ENCODE measurements around the gene SLC25A28. TPM values are rescaled to one million over a fixed set of nuclear protein-coding genes. Genes with fewer than 3 reads are reported as not detected.

Gene SLC25A28
- total and polyA plus RNA-seq, 9 donors, result 23.6 to 38.9 (median 28.9) TPM

- Histone ChIP-seq H3K4me1 (ENCODE audit: control insufficient read depth, insufficient read depth, low read length) (peaks cover 10% of the 10 kb centered on the region), H3K36me3 (ENCODE audit: control insufficient read depth, insufficient read depth, low read length) (no peaks in the 10 kb centered on the region), H3K27me3 (ENCODE audit: control insufficient read depth, insufficient read depth, low read length) (peaks cover 4% of the 10 kb centered on the region), H3K27ac (ENCODE audit: low read length) (no peak overlapping the region), H3K9me3 (replicated peaks; ENCODE audit: control insufficient read depth, low read depth, low read length) (no peaks in the 10 kb centered on the region), H3K4me3 (ENCODE audit: low read length) (no peak overlapping the region)
- no peak for DNase-seq
- 100% methylated on average over 1 of the region's 5 CpGs for WGBS (ENCODE audit: insufficient coverage)
These were observed 26.9 kb downstream of the SLC25A28 start for GRCh38 chr10:99593312-99593711.

- 69% methylated on average over 3 of the region's 7 CpGs for WGBS (ENCODE audit: insufficient coverage)
- H3K9me3 ChIP-seq (replicated peaks; ENCODE audit: control insufficient read depth, low read depth, low read length), result no peaks in the 10 kb centered on the region
These were observed 29.4 kb downstream of the SLC25A28 start for GRCh38 chr10:99590799-99591198.

GRCh38 chr10:99583687-99584086 lies 36.6 kb downstream of the SLC25A28 start:
- H3K27ac ChIP-seq (ENCODE audit: low read length), result no peak overlapping the region
- DNase-seq, result no peak
- H3K9me3 ChIP-seq (replicated peaks; ENCODE audit: control insufficient read depth, low read depth, low read length), result no peaks in the 10 kb centered on the region
- H3K27me3 ChIP-seq (ENCODE audit: control insufficient read depth, insufficient read depth, low read length), result peaks cover 9% of the 10 kb centered on the region
- H3K4me1 ChIP-seq (ENCODE audit: control insufficient read depth, insufficient read depth, low read length), result no peaks in the 10 kb centered on the region
- H3K4me3 ChIP-seq (ENCODE audit: low read length), result no peak overlapping the region
- no peaks in the 10 kb centered on the region for H3K36me3 ChIP-seq (ENCODE audit: control insufficient read depth, insufficient read depth, low read length)
- WGBS (ENCODE audit: insufficient coverage), result 39% methylated on average over 4 of the region's 8 CpGs

More at GRCh38 chr10:99590799-99591198, 29.4 kb downstream of the SLC25A28 start:
- Histone ChIP-seq H3K27ac (ENCODE audit: low read length) (no peak overlapping the region), H3K4me3 (ENCODE audit: low read length) (no peak overlapping the region), H3K27me3 (ENCODE audit: control insufficient read depth, insufficient read depth, low read length) (peaks cover 4% of the 10 kb centered on the region), H3K36me3 (ENCODE audit: control insufficient read depth, insufficient read depth, low read length) (no peaks in the 10 kb centered on the region), H3K4me1 (ENCODE audit: control insufficient read depth, insufficient read depth, low read length) (peaks cover 5% of the 10 kb centered on the region)
- DNase-seq, result no peak

- Histone ChIP-seq H3K4me3 (ENCODE audit: low read length) (no peak overlapping the region), H3K4me1 (ENCODE audit: control insufficient read depth, insufficient read depth, low read length) (no peaks in the 10 kb centered on the region), H3K9me3 (replicated peaks; ENCODE audit: control insufficient read depth, low read depth, low read length) (no peaks in the 10 kb centered on the region), H3K27ac (ENCODE audit: low read length) (no peak overlapping the region), H3K27me3 (ENCODE audit: control insufficient read depth, insufficient read depth, low read length) (peaks cover 9% of the 10 kb centered on the region), H3K36me3 (ENCODE audit: control insufficient read depth, insufficient read depth, low read length) (no peaks in the 10 kb centered on the region)
- DNase-seq, result no peak
- WGBS (ENCODE audit: insufficient coverage), result 82% methylated on average over 3 of the region's 6 CpGs
These were observed 37.9 kb downstream of the SLC25A28 start for GRCh38 chr10:99582255-99582770.

- WGBS (ENCODE audit: insufficient coverage), result 11% methylated on average over 1 of the region's 1 CpG
- Histone ChIP-seq H3K36me3 (ENCODE audit: control insufficient read depth, insufficient read depth, low read length) (no peaks in the 10 kb centered on the region), H3K4me1 (ENCODE audit: control insufficient read depth, insufficient read depth, low read length) (no peaks in the 10 kb centered on the region), H3K9me3 (replicated peaks; ENCODE audit: control insufficient read depth, low read depth, low read length) (no peaks in the 10 kb centered on the region), H3K27ac (ENCODE audit: low read length) (no peak overlapping the region), H3K4me3 (ENCODE audit: low read length) (no peak overlapping the region), H3K27me3 (ENCODE audit: control insufficient read depth, insufficient read depth, low read length) (peaks cover 9% of the 10 kb centered on the region)
- no peak for DNase-seq
These were observed 40.3 kb downstream of the SLC25A28 start for GRCh38 chr10:99579971-99580370.

GRCh38 chr10:99573790-99574189 lies 46.4 kb downstream of the SLC25A28 start:
- DNase-seq, result no peak
- 81% methylated on average over 5 of the region's 5 CpGs for WGBS (ENCODE audit: insufficient coverage)
- H3K27me3 ChIP-seq (ENCODE audit: control insufficient read depth, insufficient read depth, low read length), result peaks cover 2% of the 10 kb centered on the region

GRCh38 chr10:99571816-99572215 lies 48.4 kb downstream of the SLC25A28 start:
- Histone ChIP-seq H3K4me3 (ENCODE audit: low read length) (no peak overlapping the region), H3K27ac (ENCODE audit: low read length) (no peak overlapping the region), H3K4me1 (ENCODE audit: control insufficient read depth, insufficient read depth, low read length) (no peaks in the 10 kb centered on the region), H3K36me3 (ENCODE audit: control insufficient read depth, insufficient read depth, low read length) (no peaks in the 10 kb centered on the region), H3K9me3 (replicated peaks; ENCODE audit: control insufficient read depth, low read depth, low read length) (no peaks in the 10 kb centered on the region), H3K27me3 (ENCODE audit: control insufficient read depth, insufficient read depth, low read length) (peaks cover 2% of the 10 kb centered on the region)
- no peak for DNase-seq
- whole genome bisulfite sequencing (ENCODE audit: insufficient coverage), result no CpG with 5 or more reads among the region's 1 CpG

More at GRCh38 chr10:99573790-99574189, 46.4 kb downstream of the SLC25A28 start:
- H3K4me1 ChIP-seq (ENCODE audit: control insufficient read depth, insufficient read depth, low read length), result no peaks in the 10 kb centered on the region
- H3K36me3 ChIP-seq (ENCODE audit: control insufficient read depth, insufficient read depth, low read length), result no peaks in the 10 kb centered on the region
- no peak overlapping the region for H3K4me3 ChIP-seq (ENCODE audit: low read length)
- no peak overlapping the region for H3K27ac ChIP-seq (ENCODE audit: low read length)
- no peaks in the 10 kb centered on the region for H3K9me3 ChIP-seq (replicated peaks; ENCODE audit: control insufficient read depth, low read depth, low read length)

GRCh38 chr10:99569961-99570360 lies 50.3 kb downstream of the SLC25A28 start:
- Histone ChIP-seq H3K4me3 (ENCODE audit: low read length) (no peak overlapping the region), H3K27me3 (ENCODE audit: control insufficient read depth, insufficient read depth, low read length) (peaks cover 2% of the 10 kb centered on the region), H3K9me3 (replicated peaks; ENCODE audit: control insufficient read depth, low read depth, low read length) (no peaks in the 10 kb centered on the region), H3K4me1 (ENCODE audit: control insufficient read depth, insufficient read depth, low read length) (no peaks in the 10 kb centered on the region), H3K36me3 (ENCODE audit: control insufficient read depth, insufficient read depth, low read length) (no peaks in the 10 kb centered on the region), H3K27ac (ENCODE audit: low read length) (no peak overlapping the region)
- no peak for DNase-seq

- H3K36me3 ChIP-seq (ENCODE audit: control insufficient read depth, insufficient read depth, low read length), result no peaks in the 10 kb centered on the region
- no peaks in the 10 kb centered on the region for H3K27me3 ChIP-seq (ENCODE audit: control insufficient read depth, insufficient read depth, low read length)
- H3K4me1 ChIP-seq (ENCODE audit: control insufficient read depth, insufficient read depth, low read length), result no peaks in the 10 kb centered on the region
- no peak for DNase-seq
- H3K27ac ChIP-seq (ENCODE audit: low read length), result no peak overlapping the region
- no peak overlapping the region for H3K4me3 ChIP-seq (ENCODE audit: low read length)
- no peaks in the 10 kb centered on the region for H3K9me3 ChIP-seq (replicated peaks; ENCODE audit: control insufficient read depth, low read depth, low read length)
- WGBS (ENCODE audit: insufficient coverage), result 32% methylated on average over 3 of the region's 11 CpGs
These were observed 50.8 kb downstream of the SLC25A28 start for GRCh38 chr10:99569253-99569939.

GRCh38 chr10:99565166-99565565 lies 55.1 kb downstream of the SLC25A28 start:
- Histone ChIP-seq H3K36me3 (ENCODE audit: control insufficient read depth, insufficient read depth, low read length) (no peaks in the 10 kb centered on the region), H3K27me3 (ENCODE audit: control insufficient read depth, insufficient read depth, low read length) (peaks cover 2% of the 10 kb centered on the region), H3K27ac (ENCODE audit: low read length) (no peak overlapping the region), H3K4me3 (ENCODE audit: low read length) (no peak overlapping the region), H3K4me1 (ENCODE audit: control insufficient read depth, insufficient read depth, low read length) (no peaks in the 10 kb centered on the region), H3K9me3 (replicated peaks; ENCODE audit: control insufficient read depth, low read depth, low read length) (no peaks in the 10 kb centered on the region)
- DNase-seq, result no peak
- no CpG with 5 or more reads among the region's 4 CpGs for WGBS (ENCODE audit: insufficient coverage)
